Measurements from ENCODE around the gene TERT. TPM values are rescaled to one million over a fixed set of nuclear protein-coding genes. Genes with fewer than 3 reads are reported as not detected.

The TERT gene
- total RNA-seq, 4 donors from 2014 or later: not detected

DNA sequence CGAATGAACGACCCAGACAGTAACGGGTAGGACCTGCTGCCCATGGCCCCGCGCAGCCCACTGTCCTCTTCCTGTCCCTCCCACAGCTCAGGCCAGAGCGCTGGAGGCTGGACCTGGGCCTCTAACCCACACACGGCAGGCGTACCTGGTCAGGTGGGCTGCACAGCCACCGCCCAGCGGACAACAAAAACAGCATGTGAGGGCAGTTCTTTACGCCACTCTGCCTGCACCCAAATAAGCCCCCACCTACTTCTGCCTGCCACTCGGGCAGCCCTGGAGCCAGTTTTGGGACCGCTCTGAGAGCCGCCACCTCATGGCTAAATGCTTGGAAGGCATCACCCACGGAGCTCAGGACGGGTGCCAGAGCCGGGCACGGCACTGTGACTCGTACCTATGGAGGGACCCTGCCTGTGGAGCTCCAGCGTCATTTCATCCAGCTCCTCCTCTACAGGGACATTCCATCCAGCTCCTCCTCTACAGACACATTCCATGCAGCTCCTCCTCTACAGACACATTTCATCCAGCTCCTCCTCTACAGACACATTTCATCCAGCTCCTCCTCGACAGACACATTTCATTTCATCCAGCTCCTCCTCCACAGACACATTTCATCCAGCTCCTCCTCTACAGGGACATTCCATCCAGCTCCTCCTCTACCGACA, 31.1 kb upstream of the TERT start:
- 89 to 92% methylated on average over 2 to 22 of the region's 22 CpGs for WGBS, 2 donors (ENCODE audit: low coverage in 1 of 2)

DNA sequence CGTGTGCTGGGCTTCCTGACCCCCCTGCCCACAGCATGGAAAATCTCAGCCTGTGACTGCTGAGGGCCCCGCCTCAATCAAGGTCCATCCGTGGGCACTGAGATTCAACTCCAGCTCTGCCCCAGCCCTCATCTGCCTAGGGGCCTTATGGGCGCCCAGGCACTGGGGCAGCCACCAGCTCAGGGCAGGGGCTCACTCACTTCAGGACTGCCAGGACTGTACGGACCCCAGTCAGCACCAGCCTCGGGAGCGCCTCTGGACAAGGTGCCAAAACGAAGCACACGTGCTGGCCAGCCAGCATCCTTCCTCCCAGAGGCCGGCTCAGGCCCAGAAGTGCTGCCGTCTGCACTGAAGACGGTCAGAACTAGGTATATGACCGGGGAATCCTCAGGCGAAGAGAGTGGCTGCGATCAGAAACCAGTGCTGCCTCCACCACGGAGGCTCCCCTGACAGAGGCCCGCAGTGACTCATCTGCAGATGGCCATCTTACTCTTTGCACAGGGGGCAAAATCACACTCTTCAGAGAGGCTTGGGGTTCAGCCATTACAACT, 30.4 kb upstream of the TERT start:
- Histone ChIP-seq H3K4me3 (no peak overlapping the region), H3K4me1 (peaks cover 0 to 3% (median 0%) of the 10 kb centered on the region in 4 donors), H3K9me3 (no peaks in the 10 kb centered on the region), H3K27me3 (no peaks in the 10 kb centered on the region), H3K36me3 (peaks cover 0 to 50% (median 22%) of the 10 kb centered on the region in 4 donors), H3K27ac (no peak overlapping the region)
- intact Hi-C loops (cut with DNase I; ENCODE audit: low total_unique reads): no loop called here
- WGBS, 2 donors (ENCODE audit: low coverage in 1 of 2): 93% methylated on average over 14 of the region's 17 CpGs; no CpG with 5 or more reads in 1 of the 2 donors
- in situ Hi-C loops (cut with MboI; ENCODE audit: low pct_ligation_motif_present in 1 of 4, low pct_unique_long_range_greater_than_20kb in 1 of 4, low sequenced_read_pairs in 3 of 4): no loop called here
- no peak for TF ChIP-seq POLR2AphosphoS5 (IDR thresholded peaks at IDR 0.05)
- TF ChIP-seq EP300 (IDR thresholded peaks at IDR 0.05; ENCODE audit: low read depth): no peak
- TF ChIP-seq, protein P1, sequence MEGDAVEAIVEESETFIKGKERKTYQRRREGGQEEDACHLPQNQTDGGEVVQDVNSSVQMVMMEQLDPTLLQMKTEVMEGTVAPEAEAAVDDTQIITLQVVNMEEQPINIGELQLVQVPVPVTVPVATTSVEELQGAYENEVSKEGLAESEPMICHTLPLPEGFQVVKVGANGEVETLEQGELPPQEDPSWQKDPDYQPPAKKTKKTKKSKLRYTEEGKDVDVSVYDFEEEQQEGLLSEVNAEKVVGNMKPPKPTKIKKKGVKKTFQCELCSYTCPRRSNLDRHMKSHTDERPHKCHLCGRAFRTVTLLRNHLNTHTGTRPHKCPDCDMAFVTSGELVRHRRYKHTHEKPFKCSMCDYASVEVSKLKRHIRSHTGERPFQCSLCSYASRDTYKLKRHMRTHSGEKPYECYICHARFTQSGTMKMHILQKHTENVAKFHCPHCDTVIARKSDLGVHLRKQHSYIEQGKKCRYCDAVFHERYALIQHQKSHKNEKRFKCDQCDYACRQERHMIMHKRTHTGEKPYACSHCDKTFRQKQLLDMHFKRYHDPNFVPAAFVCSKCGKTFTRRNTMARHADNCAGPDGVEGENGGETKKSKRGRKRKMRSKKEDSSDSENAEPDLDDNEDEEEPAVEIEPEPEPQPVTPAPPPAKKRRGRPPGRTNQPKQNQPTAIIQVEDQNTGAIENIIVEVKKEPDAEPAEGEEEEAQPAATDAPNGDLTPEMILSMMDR (IDR thresholded peaks at IDR 0.05): no peak
- TF ChIP-seq POLR2A (IDR thresholded peaks at IDR 0.05): no peak
- DNase-seq: no peak

More for the DNA sequence above, 31.1 kb upstream of the TERT start:
- peaks cover 0 to 9% (median 0%) of the 10 kb centered on the region in 4 donors for H3K4me1 ChIP-seq
- H3K27me3 ChIP-seq: no peaks in the 10 kb centered on the region
- H3K9me3 ChIP-seq: no peaks in the 10 kb centered on the region
- peaks cover 0 to 45% (median 19%) of the 10 kb centered on the region in 4 donors for H3K36me3 ChIP-seq
- H3K27ac ChIP-seq: no peak overlapping the region
- no peak overlapping the region for H3K4me3 ChIP-seq
- intact Hi-C loops (cut with DNase I; ENCODE audit: low total_unique reads) (no loop called here), in situ Hi-C loops (cut with MboI; ENCODE audit: low pct_ligation_motif_present in 1 of 4, low pct_unique_long_range_greater_than_20kb in 1 of 4, low sequenced_read_pairs in 3 of 4) (no loop called here)
- no peak for DNase-seq
- TF ChIP-seq, protein P1 (IDR thresholded peaks at IDR 0.05): no peak
- no peak for TF ChIP-seq POLR2AphosphoS5 (IDR thresholded peaks at IDR 0.05)
- TF ChIP-seq EP300 (IDR thresholded peaks at IDR 0.05; ENCODE audit: low read depth): no peak
- no peak for TF ChIP-seq POLR2A (IDR thresholded peaks at IDR 0.05)

DNA sequence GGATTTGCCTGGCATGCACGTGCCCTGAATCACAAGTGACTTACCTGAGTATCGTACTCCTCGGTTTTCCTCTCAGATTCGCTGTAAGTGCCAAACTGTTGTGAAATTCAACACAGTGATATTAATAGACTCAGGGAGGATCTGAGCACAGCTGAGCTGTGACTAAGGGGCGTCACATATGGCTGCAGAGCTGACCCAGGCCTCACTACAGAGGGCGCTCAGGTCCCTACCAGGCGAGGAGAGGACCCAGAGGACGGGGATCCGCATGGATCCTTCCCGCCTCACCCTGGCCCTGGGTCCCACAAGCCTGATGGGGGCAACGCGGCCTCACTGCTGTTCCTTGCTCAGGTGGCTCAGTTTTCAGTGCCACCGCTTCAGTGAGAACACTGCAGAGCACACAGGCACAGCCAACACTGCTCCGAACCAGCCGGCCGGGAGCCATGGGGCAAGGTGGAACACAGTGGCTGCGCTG, 29.9 kb upstream of the TERT start:
- TF ChIP-seq POLR2A (IDR thresholded peaks at IDR 0.05): no peak
- TF ChIP-seq, protein P1 (IDR thresholded peaks at IDR 0.05): no peak
- no peak for TF ChIP-seq EP300 (IDR thresholded peaks at IDR 0.05; ENCODE audit: low read depth)
- no peak for TF ChIP-seq POLR2AphosphoS5 (IDR thresholded peaks at IDR 0.05)
- WGBS, 2 donors (ENCODE audit: low coverage in 1 of 2): 96 to 100% methylated on average over 1 to 17 of the region's 17 CpGs
- Histone ChIP-seq H3K27ac (no peak overlapping the region), H3K36me3 (peaks cover 0 to 51% (median 25%) of the 10 kb centered on the region in 4 donors), H3K4me1 (no peaks in the 10 kb centered on the region), H3K27me3 (no peaks in the 10 kb centered on the region), H3K9me3 (no peaks in the 10 kb centered on the region), H3K4me3 (no peak overlapping the region)
- DNase-seq: no peak
- in situ Hi-C loops (cut with MboI; ENCODE audit: low pct_ligation_motif_present in 1 of 4, low pct_unique_long_range_greater_than_20kb in 1 of 4, low sequenced_read_pairs in 3 of 4) (no loop called here), intact Hi-C loops (cut with DNase I; ENCODE audit: low total_unique reads) (no loop called here)

DNA sequence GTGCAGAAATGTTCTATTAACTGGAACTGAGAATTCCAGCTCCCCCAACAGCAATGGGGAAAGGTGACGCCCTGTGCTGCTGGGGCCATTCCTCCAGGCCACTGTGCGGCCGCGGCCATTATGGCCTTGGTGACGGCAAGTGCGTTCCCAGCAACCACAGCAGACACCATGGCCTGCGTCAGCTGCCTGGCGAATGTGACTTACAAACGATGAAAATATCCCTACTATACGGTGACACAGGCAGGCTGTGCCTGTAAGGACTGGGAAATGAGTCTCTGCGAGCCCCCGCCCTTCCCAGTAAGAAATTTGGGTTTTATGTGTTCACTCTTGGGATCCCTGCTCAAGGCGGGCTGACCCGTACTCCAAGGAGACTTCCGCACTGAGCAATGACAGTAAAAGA, 29.4 kb upstream of the TERT start:
- Histone ChIP-seq H3K36me3 (peaks cover 0 to 52% (median 27%) of the 10 kb centered on the region in 4 donors), H3K4me1 (no peaks in the 10 kb centered on the region), H3K27me3 (no peaks in the 10 kb centered on the region), H3K9me3 (no peaks in the 10 kb centered on the region), H3K27ac (no peak overlapping the region), H3K4me3 (no peak overlapping the region)
- WGBS, 2 donors (ENCODE audit: low coverage in 1 of 2): 96 to 100% methylated on average over 2 to 15 of the region's 15 CpGs
- intact Hi-C loops (cut with DNase I; ENCODE audit: low total_unique reads): no loop called here
- no peak for TF ChIP-seq POLR2A (IDR thresholded peaks at IDR 0.05)
- in situ Hi-C loops (cut with MboI; ENCODE audit: low pct_ligation_motif_present in 1 of 4, low pct_unique_long_range_greater_than_20kb in 1 of 4, low sequenced_read_pairs in 3 of 4): no loop called here
- DNase-seq: no peak
